B cell (primary cell): ENCODE measurements around the gene ARAP2. TPM values are rescaled to one million over a fixed set of nuclear protein-coding genes. Genes with fewer than 3 reads are reported as not detected.

Experiments used
- ATAC-seq: fragments of 200-7000 bp; cut with Tn5 transposase; one replicate; pipeline ENCODE4 v1.10.0; 2021; ENCODE audit warnings: low read depth, mild to moderate bottlenecking, moderate number of reproducible peaks, moderate library complexity
- CTCF ChIA-PET: fragments of 350-600 bp; sonication (Branson Sonifier 250); formaldehyde crosslinking; loops from one replicate; lab custom pipeline; 2021; ENCODE audit warnings: antibody characterized with exemption, inconsistent platforms; lab: Charles Lee
- POLR2A ChIA-PET: fragments of 350-600 bp; sonication (Branson Sonifier 250); formaldehyde crosslinking; loops from one replicate; lab custom pipeline; 2021; ENCODE audit warnings: antibody characterized with exemption; lab: Charles Lee
- DNase-seq: peaks from one replicate; pipeline ENCODE4 v3.0.0; 2013
- H2AFZ ChIP-seq: 2 replicates; pipeline ENCODE4 v1.6.1; 2012; ENCODE audit warnings: mild to moderate bottlenecking, low read depth, low read length; ENCODE audit not compliant: insufficient read depth, poor library complexity, severe bottlenecking
- H3K27ac ChIP-seq, 2 donors: 1 replicate in 1 of 2; 2 replicates in 1 of 2; pipeline ENCODE4 v1.5.1; 2012 to 2013; ENCODE audit warnings: low read length in 2 of 2, mild to moderate bottlenecking in 2 of 2, moderate library complexity in 1 of 2
- H3K27me3 ChIP-seq, 4 experiments: fragments of 200-600 bp in 1 of 4; sonication (generic) in 1 of 4; replicated peaks in 1 of 4; 1 replicate in 2 of 4; 2 replicates in 2 of 4; pipeline versions ENCODE4 v1.6.1 to v1.7.0; 2013 to 2016; ENCODE audit warnings: low read length in 3 of 4, mild to moderate bottlenecking in 2 of 4, mixed read lengths in 1 of 4, moderate library complexity in 1 of 4; ENCODE audit not compliant: insufficient read depth in 4 of 4, control insufficient read depth in 3 of 4; ENCODE audit errors: control extremely low read depth in 1 of 4
- H3K36me3 ChIP-seq, 2 experiments: replicated peaks in 1 of 2; 1 replicate in 1 of 2; 2 replicates in 1 of 2; pipeline versions ENCODE4 v1.6.1 to v1.7.1; 2013; ENCODE audit warnings: low read length in 1 of 2; ENCODE audit not compliant: insufficient read depth in 2 of 2, control insufficient read depth in 1 of 2; ENCODE audit errors: control extremely low read depth in 1 of 2, extremely low read depth in 1 of 2
- H3K4me1 ChIP-seq, 2 donors: fragments of 200-600 bp in 1 of 2; sonication (generic) in 1 of 2; 1 replicate in 1 of 2; 2 replicates in 1 of 2; pipeline versions ENCODE4 v1.5.1 to v1.6.1; 2013 to 2017; ENCODE audit warnings: low read length in 2 of 2; ENCODE audit not compliant: control insufficient read depth in 2 of 2, insufficient read depth in 2 of 2
- H3K4me2 ChIP-seq: replicated peaks from 2 replicates; pipeline ENCODE3; 2012; ENCODE audit warnings: mild to moderate bottlenecking, low read depth, low read length; ENCODE audit not compliant: poor library complexity, severe bottlenecking
- H3K4me3 ChIP-seq, 5 experiments: fragments of 200-600 bp in 1 of 5; sonication (generic) in 1 of 5; 1 replicate in 3 of 5; 2 replicates in 2 of 5; pipeline versions ENCODE4 v1.5.1 to v1.7.0; 2011 to 2016; ENCODE audit warnings: low read length in 4 of 5, mild to moderate bottlenecking in 4 of 5, low read depth in 2 of 5, control low read depth in 1 of 5, moderate library complexity in 1 of 5; ENCODE audit not compliant: insufficient read depth in 1 of 5; ENCODE audit errors: control extremely low read depth in 1 of 5, extremely low read depth in 1 of 5
- H3K79me2 ChIP-seq: fragments of 200-600 bp; sonication (generic); one replicate; pipeline ENCODE4 v1.6.0; 2016; ENCODE audit warnings: low read length; ENCODE audit not compliant: control insufficient read depth, insufficient read depth
- H3K9ac ChIP-seq: fragments of 200-600 bp; sonication (generic); 2 replicates; pipeline ENCODE4 v1.6.1; 2017; ENCODE audit warnings: mild to moderate bottlenecking, low read length, moderate library complexity
- H3K9me3 ChIP-seq, 3 donors: one replicate each; pipeline versions ENCODE4 v1.6.1 to v1.7.1; 2013; ENCODE audit warnings: low read length in 2 of 3; ENCODE audit not compliant: control insufficient read depth in 2 of 3, insufficient read depth in 1 of 3; ENCODE audit errors: control extremely low read depth in 1 of 3
- H4K20me1 ChIP-seq: 2 replicates; pipeline ENCODE4 v1.6.0; 2012; ENCODE audit warnings: mild to moderate bottlenecking, low read length; ENCODE audit not compliant: insufficient read depth, control insufficient read depth, poor library complexity, severe bottlenecking
- H3K27ac Mint-ChIP-seq: one replicate; pipeline ENCODE4 v1.8.0; 2021; ENCODE audit warnings: mixed read lengths
- H3K27me3 Mint-ChIP-seq: one replicate; pipeline ENCODE4 v1.8.0; 2021; ENCODE audit warnings: mixed read lengths
- H3K4me1 Mint-ChIP-seq: one replicate; pipeline ENCODE4 v1.8.0; 2021; ENCODE audit warnings: mixed read lengths
- H3K4me3 Mint-ChIP-seq: one replicate; pipeline ENCODE4 v1.8.0; 2021; ENCODE audit warnings: mixed read lengths
- H3K9me3 Mint-ChIP-seq: one replicate; pipeline ENCODE4 v1.8.0; 2022; ENCODE audit warnings: mixed read lengths; ENCODE audit not compliant: insufficient read depth
- CTCF ChIP-seq: fragments of 200-600 bp; IDR thresholded peaks from one replicate; pipeline ENCODE4 v1.8.0; 2022; ENCODE audit warnings: antibody characterized with exemption, mild to moderate bottlenecking
- EZH2 ChIP-seq: IDR thresholded peaks from 2 replicates; pipeline ENCODE4 v1.6.1; 2012; ENCODE audit warnings: borderline replicate concordance, low read depth, mild to moderate bottlenecking, moderate library complexity, low read length; ENCODE audit not compliant: insufficient read depth, poor library complexity, severe bottlenecking
- WGBS: methylation state at CpG from one replicate; pipeline ENCODE4 v1.1.5; 2013; ENCODE audit warnings: missing lambda C conversion rate; ENCODE audit not compliant: insufficient coverage; 5-methylcytosine and 5-hydroxymethylcytosine counted together
- intact Hi-C: fragments of 100-400 bp; cut with micrococcal nuclease; formaldehyde crosslinking; loops from one replicate; pipeline ENCODE4 v1.10.0; 2022
- polyA plus RNA-seq: library from polyadenylated mRNA; depleted of rRNA; stranded (reverse); fragments of >200 nt; gene quantifications from 2 replicates; pipeline ENCODE4 v1.2.3, GENCODE V29; 2012
- total RNA-seq, 2 donors: library from RNA; stranded (reverse); fragments of 120-200 nt in 1 of 2; gene quantifications; 1 replicate in 1 of 2; 2 replicates in 1 of 2; pipeline versions ENCODE4 v1.2.3 to v1.2.4, GENCODE V29; 2013 to 2022

ARAP2 gene
- total and polyA plus RNA-seq, 2 donors (not counting 1 experiment from before 2014, with no cell fraction given) = 13.2 to 88.0 TPM

GRCh38 chr4:36027203-36027602 lies 217.1 kb downstream of the ARAP2 start:
- ATAC-seq = no peak
- TF ChIP-seq CTCF (no peak), EZH2 (no peak)
- H4K20me1 ChIP-seq = no peaks in the 10 kb centered on the region
- no peak overlapping the region for H3K4me3 ChIP-seq
- Mint-ChIP-seq H3K4me1 (no peaks in the 10 kb centered on the region), H3K27me3 (no peaks in the 10 kb centered on the region), H3K9me3 (no peaks in the 10 kb centered on the region), H3K4me3 (no peak overlapping the region), H3K27ac (no peak overlapping the region)
- H3K79me2 ChIP-seq = no peaks in the 10 kb centered on the region
- no peak overlapping the region for H3K27ac ChIP-seq
- H2AFZ ChIP-seq = no peak overlapping the region
- DNase-seq = no peak
- H3K4me1 ChIP-seq = no peaks in the 10 kb centered on the region
- POLR2A ChIA-PET = no interaction called here
- 86% methylated on average over 2 of the region's 5 CpGs for WGBS
- no peaks in the 10 kb centered on the region for H3K36me3 ChIP-seq
- H3K27me3 ChIP-seq = no peaks in the 10 kb centered on the region
- no peak overlapping the region for H3K9ac ChIP-seq
- CTCF ChIA-PET = no interaction called here
- intact Hi-C loops = no loop called here
- no peaks in the 10 kb centered on the region for H3K9me3 ChIP-seq
- no peak overlapping the region for H3K4me2 ChIP-seq

- ChIA-PET POLR2A (no interaction called here), CTCF (no interaction called here)
- ATAC-seq (no peak), DNase-seq (no peak)
- H2AFZ ChIP-seq = no peak overlapping the region
- H3K4me2 ChIP-seq = no peak overlapping the region
- intact Hi-C loops = no loop called here
- no peak overlapping the region for H3K9ac ChIP-seq
- H3K36me3 ChIP-seq = no peaks in the 10 kb centered on the region
- Mint-ChIP-seq H3K27ac (no peak overlapping the region), H3K4me1 (no peaks in the 10 kb centered on the region), H3K27me3 (no peaks in the 10 kb centered on the region), H3K9me3 (no peaks in the 10 kb centered on the region), H3K4me3 (no peak overlapping the region)
- no peaks in the 10 kb centered on the region for H3K9me3 ChIP-seq
- H3K4me1 ChIP-seq = no peaks in the 10 kb centered on the region
- no peak overlapping the region for H3K4me3 ChIP-seq
- H3K79me2 ChIP-seq = no peaks in the 10 kb centered on the region
- no peaks in the 10 kb centered on the region for H3K27me3 ChIP-seq
- H3K27ac ChIP-seq = no peak overlapping the region
- TF ChIP-seq CTCF = no peak
- no peak for TF ChIP-seq EZH2
- H4K20me1 ChIP-seq = no peaks in the 10 kb centered on the region
- WGBS = 92% methylated on average over 4 of the region's 6 CpGs
These were observed 217.9 kb downstream of the ARAP2 start for GRCh38 chr4:36026348-36026880.
